ENCODE results near the gene MT1E. TPM values are rescaled to one million over a fixed set of nuclear protein-coding genes. Genes with fewer than 3 reads are reported as not detected.
A peak's percentile ranks its signal among the peaks of the same experiment; 100 is the strongest.

Gene MT1E
- total and polyA plus RNA-seq, 2 of the 13 experiments (the other 11 are each of a cell fraction or from before 2014, with no cell fraction given): 110 to 1,072 TPM

GRCh38 chr16:56600398-56600999 is 25.1 kb upstream of the MT1E start:
- peak; percentile 59 for DNase-seq (ENCODE audit: low spot score)
- WGBS (ENCODE audit: low lambda C conversion rate): 9% methylated on average over 8 of the region's 8 CpGs
- ChIA-PET CTCF (ENCODE audit: low intra/inter-chr PET ratio, low total read pairs) (interaction anchor here (1.1 to 2.0 kb wide), 4 partner anchors 24 to 102 kb away, joined by 3 to 20 read pairs (median 12); no protein-coding TSS in a partner anchor), POLR2A (interaction anchor here (0.7 kb wide), 1 partner anchor 23 kb away, joined by 4 read pairs; no protein-coding TSS in a partner anchor)
- Histone ChIP-seq H4K20me1 (ENCODE audit: insufficient read depth, low read length) (no peaks in the 10 kb centered on the region), H3K4me3 (replicated peaks in 1 of 3; ENCODE audit: insufficient read depth in 1 of 3, low read depth in 2 of 3, low read length in 3 of 3) (no peak overlapping the region), H3K27me3 (ENCODE audit: control insufficient read depth in 1 of 2, insufficient read depth in 2 of 2, low read length in 2 of 2) (peaks cover 0 to 7% of the 10 kb centered on the region in 2 experiments; a peak in 2 of 5 replicates), H3K36me3 (replicated peaks in 1 of 2; ENCODE audit: control insufficient read depth in 1 of 2, insufficient read depth in 2 of 2, low read length in 2 of 2) (no peaks in the 10 kb centered on the region), H3K9ac (ENCODE audit: insufficient read depth, low read depth, low read length) (no peak overlapping the region), H3K9me3 (ENCODE audit: low read length) (no peaks in the 10 kb centered on the region), H3K4me2 (ENCODE audit: low read depth, low read length) (no peak overlapping the region), H3K4me1 (ENCODE audit: insufficient read depth, low read length) (peaks cover 19% of the 10 kb centered on the region), H3K27ac (ENCODE audit: extremely low read length, insufficient read depth, low read length) (no peak overlapping the region), H3K79me2 (ENCODE audit: insufficient read depth, low read length) (no peaks in the 10 kb centered on the region), H2AFZ (ENCODE audit: low read length) (no peak overlapping the region)
- intact Hi-C loops (cut with micrococcal nuclease; ENCODE audit: unreplicated experiment) (loop anchor here (1.0 to 10.0 kb wide), 4 partner anchors 23 to 264 kb away; partner anchors contain the start of genes MT1B, MT1F and SLC12A3), in situ Hi-C loops (cut with HindIII; ENCODE audit: extremely low pct_ligation_motif_present, low pct_unique_long_range_greater_than_20kb) (loop anchor here (5.0 kb wide), 1 partner anchor 102 kb away; no protein-coding TSS in a partner anchor)
- FAIRE-seq: peak; percentile 85
- no TSS peak for BruUV-seq (replicated peaks)
- peak; percentile 72 for ATAC-seq
- TF ChIP-seq JUNB (CRISPR knock-in tag; IDR thresholded peaks at IDR 0.05; ENCODE audit: borderline replicate concordance) (no peak), FOXJ3 (CRISPR knock-in tag; IDR thresholded peaks at IDR 0.05; ENCODE audit: borderline replicate concordance) (no peak), ZNF350 (CRISPR knock-in tag; IDR thresholded peaks at IDR 0.05; ENCODE audit: borderline replicate concordance, low read depth) (no peak), TEF (CRISPR knock-in tag; IDR thresholded peaks at IDR 0.05) (no peak), ZNF724P (CRISPR knock-in tag; IDR thresholded peaks at IDR 0.05; ENCODE audit: borderline replicate concordance) (no peak), ZMYM2 (CRISPR knock-in tag; IDR thresholded peaks at IDR 0.05) (no peak), ZNF672 (CRISPR knock-in tag; IDR thresholded peaks at IDR 0.05) (no peak), XRCC5 (optimal IDR thresholded peaks at IDR 0.05; ENCODE audit: low read length) (peak; percentile 31), ZNF710 (CRISPR knock-in tag; IDR thresholded peaks at IDR 0.05; ENCODE audit: borderline replicate concordance) (no peak), ZNF256 (CRISPR knock-in tag; conservative IDR thresholded peaks at IDR 0.05) (no peak), ARNTL (CRISPR knock-in tag; IDR thresholded peaks at IDR 0.05) (no peak), TGIF2 (CRISPR knock-in tag; IDR thresholded peaks at IDR 0.05) (no peak), ZNF883 (CRISPR knock-in tag; IDR thresholded peaks at IDR 0.05; ENCODE audit: not compliant biosample characterization) (no peak), SAP130 (CRISPR knock-in tag; IDR thresholded peaks at IDR 0.05; ENCODE audit: low read depth) (no peak), STAG1 (CRISPR knock-in tag; IDR thresholded peaks at IDR 0.05) (peak; percentile 77), ZNF512 (CRISPR knock-in tag; IDR thresholded peaks at IDR 0.05) (no peak), RARG (CRISPR knock-in tag; IDR thresholded peaks at IDR 0.05; ENCODE audit: low read depth) (no peak), SMAD1 (CRISPR knock-in tag; IDR thresholded peaks at IDR 0.05; ENCODE audit: borderline replicate concordance, low read depth) (no peak), NR0B2 (CRISPR knock-in tag; IDR thresholded peaks at IDR 0.05) (no peak), ZNF83 (CRISPR knock-in tag; IDR thresholded peaks at IDR 0.05; ENCODE audit: borderline replicate concordance) (no peak), CEBPG (CRISPR knock-in tag; IDR thresholded peaks at IDR 0.05) (0 out of 2 replicates have a peak, but pooled peaks have one; percentile 29)

Measured in HepG2 (cell line).